ENCODE data around the gene KCNJ10.

DNA sequence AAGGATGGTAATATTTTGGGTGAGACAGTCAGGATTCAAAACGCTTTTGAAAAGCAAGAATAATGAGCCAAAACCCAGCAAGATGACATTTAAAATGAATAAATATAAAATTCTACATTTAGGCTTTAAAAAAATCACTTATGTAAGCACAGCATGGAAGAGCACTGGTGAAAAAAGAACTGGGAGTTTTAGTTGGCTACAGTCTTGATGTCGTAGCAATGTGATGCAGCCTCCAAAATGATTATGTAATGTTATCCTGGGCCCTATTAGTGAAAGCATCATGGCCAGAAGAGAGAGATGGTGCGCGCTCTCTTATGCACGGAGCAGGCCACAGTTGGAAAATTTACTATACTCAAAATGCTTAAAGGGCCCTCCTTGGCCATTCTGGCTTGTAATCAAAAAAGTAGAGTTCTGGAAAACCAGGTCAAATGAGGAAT, 16.5 kb upstream of the KCNJ10 start:
- TF ChIP-seq RORB (CRISPR knock-in tag; IDR thresholded peaks at IDR 0.05), result no peak
- no peak for TF ChIP-seq NFYB (CRISPR knock-in tag; conservative IDR thresholded peaks at IDR 0.05; ENCODE audit: low read depth)
- TF ChIP-seq ETV6 (CRISPR knock-in tag; IDR thresholded peaks at IDR 0.05), result no peak
- TF ChIP-seq, protein P1, sequence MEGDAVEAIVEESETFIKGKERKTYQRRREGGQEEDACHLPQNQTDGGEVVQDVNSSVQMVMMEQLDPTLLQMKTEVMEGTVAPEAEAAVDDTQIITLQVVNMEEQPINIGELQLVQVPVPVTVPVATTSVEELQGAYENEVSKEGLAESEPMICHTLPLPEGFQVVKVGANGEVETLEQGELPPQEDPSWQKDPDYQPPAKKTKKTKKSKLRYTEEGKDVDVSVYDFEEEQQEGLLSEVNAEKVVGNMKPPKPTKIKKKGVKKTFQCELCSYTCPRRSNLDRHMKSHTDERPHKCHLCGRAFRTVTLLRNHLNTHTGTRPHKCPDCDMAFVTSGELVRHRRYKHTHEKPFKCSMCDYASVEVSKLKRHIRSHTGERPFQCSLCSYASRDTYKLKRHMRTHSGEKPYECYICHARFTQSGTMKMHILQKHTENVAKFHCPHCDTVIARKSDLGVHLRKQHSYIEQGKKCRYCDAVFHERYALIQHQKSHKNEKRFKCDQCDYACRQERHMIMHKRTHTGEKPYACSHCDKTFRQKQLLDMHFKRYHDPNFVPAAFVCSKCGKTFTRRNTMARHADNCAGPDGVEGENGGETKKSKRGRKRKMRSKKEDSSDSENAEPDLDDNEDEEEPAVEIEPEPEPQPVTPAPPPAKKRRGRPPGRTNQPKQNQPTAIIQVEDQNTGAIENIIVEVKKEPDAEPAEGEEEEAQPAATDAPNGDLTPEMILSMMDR (IDR thresholded peaks at IDR 0.05), result no peak
- TF ChIP-seq SP1 (CRISPR knock-in tag; conservative IDR thresholded peaks at IDR 0.05), result no peak
- no peak for TF ChIP-seq CBFB (CRISPR knock-in tag; IDR thresholded peaks at IDR 0.05; ENCODE audit: low read depth)
- TF ChIP-seq, protein P2, sequence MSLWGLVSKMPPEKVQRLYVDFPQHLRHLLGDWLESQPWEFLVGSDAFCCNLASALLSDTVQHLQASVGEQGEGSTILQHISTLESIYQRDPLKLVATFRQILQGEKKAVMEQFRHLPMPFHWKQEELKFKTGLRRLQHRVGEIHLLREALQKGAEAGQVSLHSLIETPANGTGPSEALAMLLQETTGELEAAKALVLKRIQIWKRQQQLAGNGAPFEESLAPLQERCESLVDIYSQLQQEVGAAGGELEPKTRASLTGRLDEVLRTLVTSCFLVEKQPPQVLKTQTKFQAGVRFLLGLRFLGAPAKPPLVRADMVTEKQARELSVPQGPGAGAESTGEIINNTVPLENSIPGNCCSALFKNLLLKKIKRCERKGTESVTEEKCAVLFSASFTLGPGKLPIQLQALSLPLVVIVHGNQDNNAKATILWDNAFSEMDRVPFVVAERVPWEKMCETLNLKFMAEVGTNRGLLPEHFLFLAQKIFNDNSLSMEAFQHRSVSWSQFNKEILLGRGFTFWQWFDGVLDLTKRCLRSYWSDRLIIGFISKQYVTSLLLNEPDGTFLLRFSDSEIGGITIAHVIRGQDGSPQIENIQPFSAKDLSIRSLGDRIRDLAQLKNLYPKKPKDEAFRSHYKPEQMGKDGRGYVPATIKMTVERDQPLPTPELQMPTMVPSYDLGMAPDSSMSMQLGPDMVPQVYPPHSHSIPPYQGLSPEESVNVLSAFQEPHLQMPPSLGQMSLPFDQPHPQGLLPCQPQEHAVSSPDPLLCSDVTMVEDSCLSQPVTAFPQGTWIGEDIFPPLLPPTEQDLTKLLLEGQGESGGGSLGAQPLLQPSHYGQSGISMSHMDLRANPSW (CRISPR knock-in tag; conservative IDR thresholded peaks at IDR 0.05; ENCODE audit: low read depth), result no peak

All from WTC11 (cell line).